ENCODE data around the gene PMM1. TPM values are rescaled to one million over a fixed set of nuclear protein-coding genes. Genes with fewer than 3 reads are reported as not detected.

PMM1 gene
- total RNA-seq, 2 experiments from 2014 or later: 30.5 to 31.1 TPM

- ChIA-PET CTCF (interaction anchor here (1.1 kb wide), 1 partner anchor 68 kb away, joined by 3 read pairs; no protein-coding TSS in a partner anchor), POLR2A (no interaction called here)
Measured at GRCh38 chr22:41600976-41601375, 11.3 kb upstream of the PMM1 start.

- CTCF ChIA-PET: no interaction called here
- POLR2A ChIA-PET: interaction anchor here (1.0 kb wide), 1 partner anchor 136 kb away, joined by 7 read pairs; no protein-coding TSS in a partner anchor
Measured at GRCh38 chr22:41598891-41599635, 9.4 kb upstream of the PMM1 start.

GRCh38 chr22:41598081-41598480, 8.4 kb upstream of the PMM1 start:
- ChIA-PET POLR2A (interaction anchor here (1.0 kb wide), 1 partner anchor 135 kb away, joined by 7 read pairs; no protein-coding TSS in a partner anchor), CTCF (interaction anchor here (0.9 to 1.2 kb wide), 2 partner anchors 21 to 57 kb away, joined by 3 read pairs; no protein-coding TSS in a partner anchor)

GRCh38 chr22:41597635-41597953, 8.0 kb upstream of the PMM1 start:
- POLR2A ChIA-PET: interaction anchor here (1.0 kb wide), 1 partner anchor 134 kb away, joined by 7 read pairs; no protein-coding TSS in a partner anchor
- CTCF ChIA-PET: interaction anchor here (0.6 to 1.2 kb wide), 3 partner anchors 21 to 57 kb away, joined by 3 to 5 read pairs (median 3); no protein-coding TSS in a partner anchor

- CTCF ChIA-PET: interaction anchor here (0.6 to 1.2 kb wide), 4 partner anchors 14 to 56 kb away, joined by 3 to 5 read pairs (median 4); no protein-coding TSS in a partner anchor
- POLR2A ChIA-PET: no interaction called here
Measured at GRCh38 chr22:41596776-41597634, 7.4 kb upstream of the PMM1 start.

- POLR2A ChIA-PET: no interaction called here
- CTCF ChIA-PET: no interaction called here
Measured at GRCh38 chr22:41595703-41596102, 6.1 kb upstream of the PMM1 start.

- POLR2A ChIA-PET: interaction anchor here (1.3 kb wide), 1 partner anchor 11 kb away, joined by 5 read pairs; no protein-coding TSS in a partner anchor
- CTCF ChIA-PET: interaction anchor here (1.2 kb wide), 1 partner anchor 50 kb away, joined by 3 read pairs; no protein-coding TSS in a partner anchor
Measured at GRCh38 chr22:41593336-41593960, 3.8 kb upstream of the PMM1 start.

GRCh38 chr22:41587347-41587723, 2.3 kb downstream of the PMM1 start:
- CTCF ChIA-PET: no interaction called here
- POLR2A ChIA-PET: interaction anchor here (0.6 to 0.7 kb wide), 2 partner anchors 141 to 516 kb away, joined by 4 to 12 read pairs; no protein-coding TSS in a partner anchor

- ChIA-PET CTCF (no interaction called here), POLR2A (no interaction called here)
Measured at GRCh38 chr22:41585898-41586297, 3.7 kb downstream of the PMM1 start.

GRCh38 chr22:41584881-41585280, 4.8 kb downstream of the PMM1 start:
- ChIA-PET CTCF (no interaction called here), POLR2A (interaction anchor here (0.5 to 0.6 kb wide), 2 partner anchors 19 to 273 kb away, joined by 3 to 6 read pairs; no protein-coding TSS in a partner anchor)

GRCh38 chr22:41582694-41583093, 6.9 kb downstream of the PMM1 start:
- CTCF ChIA-PET: no interaction called here
- POLR2A ChIA-PET: no interaction called here

- ChIA-PET POLR2A (interaction anchor here (0.7 kb wide), 1 partner anchor 48 kb away, joined by 3 read pairs; no protein-coding TSS in a partner anchor), CTCF (interaction anchor here (0.6 kb wide), 1 partner anchor 19 kb away, joined by 3 read pairs; the partner anchor contains the start of gene CSDC2)
Measured at GRCh38 chr22:41579997-41580355, 9.7 kb downstream of the PMM1 start.

GRCh38 chr22:41579297-41579996, 10.2 kb downstream of the PMM1 start:
- ChIA-PET POLR2A (interaction anchor here (0.7 kb wide), 1 partner anchor 48 kb away, joined by 3 read pairs; no protein-coding TSS in a partner anchor), CTCF (no interaction called here)

- POLR2A ChIA-PET: no interaction called here
Measured at GRCh38 chr22:41578818-41579217, 10.8 kb downstream of the PMM1 start.

GRCh38 chr22:41578114-41578513, 11.5 kb downstream of the PMM1 start:
- POLR2A ChIA-PET: no interaction called here
- CTCF ChIA-PET: no interaction called here

More at GRCh38 chr22:41578818-41579217, 10.8 kb downstream of the PMM1 start:
- CTCF ChIA-PET: no interaction called here

GRCh38 chr22:41576877-41577276, 12.8 kb downstream of the PMM1 start:
- ChIA-PET CTCF (interaction anchor here (0.8 kb wide), 1 partner anchor 12 kb away, joined by 3 read pairs; no protein-coding TSS in a partner anchor), POLR2A (no interaction called here)

GRCh38 chr22:41575533-41575932, 14.1 kb downstream of the PMM1 start:
- ChIA-PET POLR2A (no interaction called here), CTCF (no interaction called here)

- ChIA-PET POLR2A (no interaction called here), CTCF (no interaction called here)
Measured at GRCh38 chr22:41574847-41575381, 14.7 kb downstream of the PMM1 start.

- CTCF ChIA-PET: no interaction called here
- POLR2A ChIA-PET: no interaction called here
Measured at GRCh38 chr22:41573677-41574076, 16.0 kb downstream of the PMM1 start.

All from activated CD8-positive, alpha-beta memory T cell treated with anti-CD3 and anti-CD28 coated beads for 36 hours (primary cell).